SK-N-SH (cell line): ENCODE data around the gene DCAF11. TPM values are rescaled to one million over a fixed set of nuclear protein-coding genes. Genes with fewer than 3 reads are reported as not detected.

ENCODE experiments used
- CTCF ChIA-PET: fragments of 300-600, 350-600 bp; formaldehyde crosslinking; extraction: SDS; loops from one replicate; lab custom pipeline; 2021; lab: Yijun Ruan, JAX
- POLR2A ChIA-PET: fragments of 350-600 bp; sonication (Branson Sonifier 250); formaldehyde crosslinking; extraction: SDS; loops from one replicate; lab custom pipeline; 2020; ENCODE audit warnings: antibody characterized with exemption, inconsistent platforms; lab: Yijun Ruan, JAX
- DNase-seq: peaks from one replicate; pipeline ENCODE4 v3.0.0; 2012
- H2AFZ ChIP-seq: fragments of 200-600 bp; sonication (generic); 2 replicates; pipeline ENCODE4 v1.8.1; 2016; ENCODE audit warnings: antibody characterized with exemption, mild to moderate bottlenecking, low read depth
- H3F3A ChIP-seq: fragments of 200-600 bp; sonication (generic); replicated peaks from 2 replicates; pipeline ENCODE3; 2016; ENCODE audit warnings: antibody characterized with exemption, mild to moderate bottlenecking; ENCODE audit not compliant: insufficient read depth
- H3K27ac ChIP-seq, 2 experiments: fragments of 200-500 bp in 1 of 2; fragments of 200-600 bp in 1 of 2; sonication (Bioruptor generic) in 1 of 2; sonication (generic), shearing (Covaris generic) in 1 of 2; 2 replicates each; pipeline versions ENCODE4 v1.5.1 to v1.6.1; 2014 to 2016; ENCODE audit warnings: low read depth in 2 of 2, inconsistent platforms in 1 of 2, low read length in 1 of 2, mild to moderate bottlenecking in 1 of 2, mixed read lengths in 1 of 2
- H3K27me3 ChIP-seq: fragments of 200-600 bp; sonication (generic), shearing (Covaris generic); 2 replicates; pipeline ENCODE4 v1.6.1; 2016; ENCODE audit warnings: mixed run types; ENCODE audit not compliant: insufficient read depth
- H3K36me3 ChIP-seq, 2 experiments: fragments of 200-500 bp in 1 of 2; fragments of 200-600 bp in 1 of 2; sonication (Bioruptor generic) in 1 of 2; sonication (generic) in 1 of 2; replicated peaks in 1 of 2; 2 replicates each; pipeline versions ENCODE3 to v1.5.1; 2014 to 2016; ENCODE audit warnings: low read length in 1 of 2, mild to moderate bottlenecking in 1 of 2; ENCODE audit not compliant: insufficient read depth in 2 of 2, control insufficient read depth in 1 of 2
- H3K4me1 ChIP-seq, 2 experiments: fragments of 200-500 bp in 1 of 2; fragments of 200-600 bp in 1 of 2; sonication (Bioruptor generic) in 1 of 2; sonication (generic), shearing (Covaris generic) in 1 of 2; 2 replicates each; pipeline versions ENCODE4 v1.5.1 to v1.6.1; 2014 to 2016; ENCODE audit warnings: low read depth in 1 of 2, low read length in 1 of 2, mixed run types in 1 of 2; ENCODE audit not compliant: insufficient read depth in 2 of 2, control insufficient read depth in 1 of 2
- H3K4me2 ChIP-seq: fragments of 200-600 bp; sonication (generic), shearing (Covaris generic); 2 replicates; pipeline ENCODE4 v1.6.1; 2017; ENCODE audit warnings: mixed run types
- H3K4me3 ChIP-seq, 2 experiments: fragments of 200-500 bp in 1 of 2; fragments of 200-600 bp in 1 of 2; sonication (Bioruptor generic) in 1 of 2; sonication (generic), shearing (Covaris generic) in 1 of 2; 2 replicates each; pipeline versions ENCODE4 v1.5.1 to v1.8.1; 2014 to 2016; ENCODE audit warnings: low read depth in 2 of 2, inconsistent platforms in 1 of 2, low read length in 1 of 2, mild to moderate bottlenecking in 1 of 2, mixed read lengths in 1 of 2, moderate library complexity in 1 of 2
- H3K79me2 ChIP-seq: fragments of 200-600 bp; sonication (generic); 2 replicates; pipeline ENCODE4 v1.8.1; 2017; ENCODE audit warnings: mild to moderate bottlenecking; ENCODE audit not compliant: insufficient read depth
- H3K9ac ChIP-seq: fragments of 200-600 bp; sonication (generic); 2 replicates; pipeline ENCODE4 v1.6.1; 2017; ENCODE audit warnings: mixed run types
- H3K9me2 ChIP-seq: fragments of 200-600 bp; sonication (generic); 2 replicates; pipeline ENCODE4 v1.6.1; 2017; ENCODE audit warnings: mixed run types
- H3K9me3 ChIP-seq: fragments of 200-600 bp; sonication (generic); 2 replicates; pipeline ENCODE4 v1.6.1; 2017; ENCODE audit warnings: mixed run types, mild to moderate bottlenecking, moderate library complexity
- H4K20me1 ChIP-seq: fragments of 200-600 bp; sonication (generic); 2 replicates; pipeline ENCODE4 v1.6.1; 2017; ENCODE audit warnings: mild to moderate bottlenecking, mixed run types; ENCODE audit not compliant: insufficient read depth
- ELF1 ChIP-seq: IDR thresholded peaks from 2 replicates; pipeline ENCODE4 v1.4.0; 2012
- FOXJ3 ChIP-seq: sonication (generic); formaldehyde crosslinking; IDR thresholded peaks from 2 replicates; pipeline ENCODE4 v1.5.1; 2020; ENCODE audit warnings: mild to moderate bottlenecking, missing genetic modification reagents
- GABPA ChIP-seq: IDR thresholded peaks from 2 replicates; pipeline ENCODE4 v1.4.0; 2012; ENCODE audit warnings: low read depth, mild to moderate bottlenecking
- GATA2 ChIP-seq: sonication (generic); formaldehyde crosslinking; IDR thresholded peaks from 2 replicates; pipeline ENCODE4 v1.5.0; 2020; ENCODE audit warnings: mild to moderate bottlenecking, missing genetic modification reagents
- MEF2A ChIP-seq: IDR thresholded peaks from 2 replicates; pipeline ENCODE4 v1.4.0; 2012; ENCODE audit warnings: low read depth, borderline replicate concordance
- MXI1 ChIP-seq: IDR thresholded peaks from 2 replicates; pipeline ENCODE4 v1.6.1; 2012; ENCODE audit warnings: mild to moderate bottlenecking, low read depth, low read length, improper control_type of control experiment
- NFIC ChIP-seq: IDR thresholded peaks from 2 replicates; pipeline ENCODE4 v1.4.0; 2012; ENCODE audit warnings: borderline replicate concordance
- POLR2AphosphoS5 ChIP-seq: IDR thresholded peaks from 2 replicates; pipeline ENCODE4 v1.6.1; 2012; ENCODE audit warnings: low read depth, low read length
- RAD21 ChIP-seq: IDR thresholded peaks from 2 replicates; pipeline ENCODE4 v1.6.1; 2012; ENCODE audit warnings: mild to moderate bottlenecking, low read length
- RCOR1 ChIP-seq: fragments of 150-350 bp; IDR thresholded peaks from 2 replicates; pipeline ENCODE4 v1.6.1; 2017; ENCODE audit warnings: antibody characterized with exemption, low read length
- RFX5 ChIP-seq: IDR thresholded peaks from 2 replicates; pipeline ENCODE4 v1.6.1; 2012; ENCODE audit warnings: mild to moderate bottlenecking, improper control_type of control experiment, low read length
- RXRA ChIP-seq: IDR thresholded peaks from 2 replicates; pipeline ENCODE4 v1.4.0; 2012; ENCODE audit warnings: low read depth, mild to moderate bottlenecking, borderline replicate concordance
- SIN3A ChIP-seq: IDR thresholded peaks from 2 replicates; pipeline ENCODE4 v1.6.1; 2012; ENCODE audit warnings: low read depth, mild to moderate bottlenecking, low read length, moderate library complexity, borderline replicate concordance
- TCF12 ChIP-seq: IDR thresholded peaks from 2 replicates; pipeline ENCODE4 v1.4.0; 2012
- YY1 ChIP-seq: IDR thresholded peaks from 2 replicates; pipeline ENCODE4 v1.4.0; 2012; ENCODE audit warnings: low read depth, mild to moderate bottlenecking
- WGBS: methylation state at CpG from one replicate; pipeline ENCODE4 v1.1.6; 2017; ENCODE audit warnings: low lambda C conversion rate; 5-methylcytosine and 5-hydroxymethylcytosine counted together
- polyA plus RNA-seq, 3 experiments: library from polyadenylated mRNA; depleted of rRNA; stranded (reverse); fragments of >200 nt; gene quantifications; 2 replicates each; pipeline ENCODE4 v1.2.3, GENCODE V29; 2012
- TF ChIP-seq, protein P1 (sequence below): fragments of 200-600 bp; sonication (generic); IDR thresholded peaks from 2 replicates; pipeline ENCODE4 v1.6.1; 2017; ENCODE audit warnings: antibody characterized with exemption, mild to moderate bottlenecking, moderate library complexity
- TF ChIP-seq, protein P2 (sequence below): IDR thresholded peaks from 2 replicates; pipeline ENCODE4 v1.4.0; 2012; ENCODE audit warnings: low read depth
- TF ChIP-seq, protein P3 (sequence below): fragments of 150-350 bp; IDR thresholded peaks from 2 replicates; pipeline ENCODE4 v1.6.1; 2016; ENCODE audit warnings: mild to moderate bottlenecking, low read depth, low read length
- TF ChIP-seq, protein P4 (sequence below): fragments of 150-350 bp; IDR thresholded peaks from 2 replicates; pipeline ENCODE4 v1.6.1; 2017; ENCODE audit warnings: antibody characterized with exemption, low read length, low read depth, borderline replicate concordance
- TF ChIP-seq, protein P5 (sequence below): IDR thresholded peaks from 2 replicates; pipeline ENCODE4; 2012
- TF ChIP-seq, protein P6 (sequence below): IDR thresholded peaks from 2 replicates; pipeline ENCODE4 v1.4.0; 2012; ENCODE audit warnings: low read depth, borderline replicate concordance

The DCAF11 gene
- polyA plus RNA-seq, 1 of the 3 experiments (the other 2 are of a cell fraction) = 34.6 TPM

DNA sequence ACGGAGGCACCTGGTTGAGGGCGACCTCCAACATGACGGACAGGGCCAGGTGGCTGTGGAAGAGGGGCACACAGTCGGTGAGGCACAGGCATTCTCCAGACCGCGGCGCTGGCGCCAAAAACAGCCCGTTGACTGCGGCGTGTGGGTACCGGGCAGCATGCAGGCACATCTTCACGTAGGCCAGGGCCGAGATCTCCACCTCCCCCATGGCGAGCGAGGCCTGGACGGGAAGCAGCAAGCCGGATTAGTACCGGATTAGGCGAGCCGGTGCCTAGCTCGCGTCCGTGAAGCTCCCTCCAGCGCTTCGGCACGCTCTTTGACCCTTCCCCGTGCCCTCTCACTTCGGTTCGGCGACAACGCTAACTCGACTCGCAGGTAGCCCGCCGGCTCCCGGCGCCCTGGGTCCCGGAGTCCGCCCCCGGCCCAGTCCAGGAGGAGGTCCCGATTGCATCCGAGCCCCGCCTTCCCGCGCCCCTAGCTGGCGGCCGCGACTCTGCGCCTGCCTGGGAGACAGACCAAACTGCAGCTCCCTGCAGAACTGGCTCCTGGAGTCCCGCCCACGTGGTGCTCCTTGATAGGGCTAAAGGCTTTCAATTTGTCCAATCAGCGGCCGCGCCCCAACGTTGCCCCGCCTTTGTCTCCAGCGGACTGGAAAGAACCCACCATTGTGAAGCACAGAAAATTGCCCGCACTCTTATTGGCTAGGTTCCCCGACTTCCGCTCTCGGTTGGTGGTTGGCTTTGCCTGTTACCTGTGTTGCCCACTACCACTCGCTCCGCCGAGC is 26.7 kb downstream of the DCAF11 start, which contains the start of gene EMC9:
Gene EMC9, minus strand, starts transcription at position 495 of the 784 bp plus-strand sequence. Its CDS starts 287 bp downstream, at position 208.
- POLR2A ChIA-PET = interaction anchor here (0.5 to 1.7 kb wide), 10 partner anchors 10 to 224 kb away, joined by 3 to 12 read pairs (median 4); partner anchors contain the start of genes CARMIL3, DCAF11, IPO4 and NRL
- Histone ChIP-seq H3K4me1 (peaks cover 11 to 42% of the 10 kb centered on the region in 2 experiments; a peak in 3 of 4 replicates), H4K20me1 (no peaks in the 10 kb centered on the region), H3F3A (peaks cover 15% of the 10 kb centered on the region), H3K79me2 (peaks cover 61% of the 10 kb centered on the region), H3K27ac (peak within 1 kb of the TSS; percentile 82 to 98), H3K4me3 (peak within 1 kb of the TSS; percentile 90 to 93), H3K9me3 (no peaks in the 10 kb centered on the region), H3K9ac (peak within 1 kb of the TSS; percentile 81), H3K27me3 (no peaks in the 10 kb centered on the region), H3K9me2 (no peaks in the 10 kb centered on the region), H2AFZ (peak within 1 kb of the TSS; percentile 70), H3K4me2 (peak within 1 kb of the TSS; percentile 97), H3K36me3 (peaks cover 30 to 45% of the 10 kb centered on the region in 2 experiments)
- WGBS = 2% methylated on average over 9 of the region's 65 CpGs
- DNase-seq = peak; percentile 94
- CTCF ChIA-PET = interaction anchor here (1.0 to 1.9 kb wide), 2 partner anchors 20 to 33 kb away, joined by 4 to 5 read pairs; partner anchors contain the start of gene IRF9
- TF ChIP-seq MEF2A (no peak), TCF12 (no peak; the same call in 1 of the 2 replicates), ELF1 (no peak; the same call in 1 of the 2 replicates), FOXJ3 (CRISPR knock-in tag) (no peak), NFIC (no peak), SIN3A (no peak; the same call in 1 of the 2 replicates), GATA2 (CRISPR knock-in tag) (no peak), RAD21 (no peak), RFX5 (peak; percentile 94), RXRA (no peak), RCOR1 (no peak), YY1 (no peak), MXI1 (peak; percentile 52; the same call in 1 of the 2 replicates), GABPA (peak; percentile 42; the same call in 1 of the 2 replicates), POLR2AphosphoS5 (peak; percentile 89)
- TF ChIP-seq, protein P1, sequence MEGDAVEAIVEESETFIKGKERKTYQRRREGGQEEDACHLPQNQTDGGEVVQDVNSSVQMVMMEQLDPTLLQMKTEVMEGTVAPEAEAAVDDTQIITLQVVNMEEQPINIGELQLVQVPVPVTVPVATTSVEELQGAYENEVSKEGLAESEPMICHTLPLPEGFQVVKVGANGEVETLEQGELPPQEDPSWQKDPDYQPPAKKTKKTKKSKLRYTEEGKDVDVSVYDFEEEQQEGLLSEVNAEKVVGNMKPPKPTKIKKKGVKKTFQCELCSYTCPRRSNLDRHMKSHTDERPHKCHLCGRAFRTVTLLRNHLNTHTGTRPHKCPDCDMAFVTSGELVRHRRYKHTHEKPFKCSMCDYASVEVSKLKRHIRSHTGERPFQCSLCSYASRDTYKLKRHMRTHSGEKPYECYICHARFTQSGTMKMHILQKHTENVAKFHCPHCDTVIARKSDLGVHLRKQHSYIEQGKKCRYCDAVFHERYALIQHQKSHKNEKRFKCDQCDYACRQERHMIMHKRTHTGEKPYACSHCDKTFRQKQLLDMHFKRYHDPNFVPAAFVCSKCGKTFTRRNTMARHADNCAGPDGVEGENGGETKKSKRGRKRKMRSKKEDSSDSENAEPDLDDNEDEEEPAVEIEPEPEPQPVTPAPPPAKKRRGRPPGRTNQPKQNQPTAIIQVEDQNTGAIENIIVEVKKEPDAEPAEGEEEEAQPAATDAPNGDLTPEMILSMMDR = peak; percentile 39
- TF ChIP-seq, protein P2, sequence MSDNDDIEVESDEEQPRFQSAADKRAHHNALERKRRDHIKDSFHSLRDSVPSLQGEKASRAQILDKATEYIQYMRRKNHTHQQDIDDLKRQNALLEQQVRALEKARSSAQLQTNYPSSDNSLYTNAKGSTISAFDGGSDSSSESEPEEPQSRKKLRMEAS = no peak; the same call in none of the 2 replicates
- TF ChIP-seq, protein P3, sequence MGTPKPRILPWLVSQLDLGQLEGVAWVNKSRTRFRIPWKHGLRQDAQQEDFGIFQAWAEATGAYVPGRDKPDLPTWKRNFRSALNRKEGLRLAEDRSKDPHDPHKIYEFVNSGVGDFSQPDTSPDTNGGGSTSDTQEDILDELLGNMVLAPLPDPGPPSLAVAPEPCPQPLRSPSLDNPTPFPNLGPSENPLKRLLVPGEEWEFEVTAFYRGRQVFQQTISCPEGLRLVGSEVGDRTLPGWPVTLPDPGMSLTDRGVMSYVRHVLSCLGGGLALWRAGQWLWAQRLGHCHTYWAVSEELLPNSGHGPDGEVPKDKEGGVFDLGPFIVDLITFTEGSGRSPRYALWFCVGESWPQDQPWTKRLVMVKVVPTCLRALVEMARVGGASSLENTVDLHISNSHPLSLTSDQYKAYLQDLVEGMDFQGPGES = peak; percentile 69
- TF ChIP-seq, protein P4, sequence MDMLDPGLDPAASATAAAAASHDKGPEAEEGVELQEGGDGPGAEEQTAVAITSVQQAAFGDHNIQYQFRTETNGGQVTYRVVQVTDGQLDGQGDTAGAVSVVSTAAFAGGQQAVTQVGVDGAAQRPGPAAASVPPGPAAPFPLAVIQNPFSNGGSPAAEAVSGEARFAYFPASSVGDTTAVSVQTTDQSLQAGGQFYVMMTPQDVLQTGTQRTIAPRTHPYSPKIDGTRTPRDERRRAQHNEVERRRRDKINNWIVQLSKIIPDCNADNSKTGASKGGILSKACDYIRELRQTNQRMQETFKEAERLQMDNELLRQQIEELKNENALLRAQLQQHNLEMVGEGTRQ = peak; percentile 32
- TF ChIP-seq, protein P5, sequence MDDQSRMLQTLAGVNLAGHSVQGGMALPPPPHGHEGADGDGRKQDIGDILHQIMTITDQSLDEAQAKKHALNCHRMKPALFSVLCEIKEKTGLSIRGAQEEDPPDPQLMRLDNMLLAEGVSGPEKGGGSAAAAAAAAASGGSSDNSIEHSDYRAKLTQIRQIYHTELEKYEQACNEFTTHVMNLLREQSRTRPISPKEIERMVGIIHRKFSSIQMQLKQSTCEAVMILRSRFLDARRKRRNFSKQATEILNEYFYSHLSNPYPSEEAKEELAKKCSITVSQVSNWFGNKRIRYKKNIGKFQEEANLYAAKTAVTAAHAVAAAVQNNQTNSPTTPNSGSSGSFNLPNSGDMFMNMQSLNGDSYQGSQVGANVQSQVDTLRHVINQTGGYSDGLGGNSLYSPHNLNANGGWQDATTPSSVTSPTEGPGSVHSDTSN = peak; percentile 90
- TF ChIP-seq, protein P6, sequence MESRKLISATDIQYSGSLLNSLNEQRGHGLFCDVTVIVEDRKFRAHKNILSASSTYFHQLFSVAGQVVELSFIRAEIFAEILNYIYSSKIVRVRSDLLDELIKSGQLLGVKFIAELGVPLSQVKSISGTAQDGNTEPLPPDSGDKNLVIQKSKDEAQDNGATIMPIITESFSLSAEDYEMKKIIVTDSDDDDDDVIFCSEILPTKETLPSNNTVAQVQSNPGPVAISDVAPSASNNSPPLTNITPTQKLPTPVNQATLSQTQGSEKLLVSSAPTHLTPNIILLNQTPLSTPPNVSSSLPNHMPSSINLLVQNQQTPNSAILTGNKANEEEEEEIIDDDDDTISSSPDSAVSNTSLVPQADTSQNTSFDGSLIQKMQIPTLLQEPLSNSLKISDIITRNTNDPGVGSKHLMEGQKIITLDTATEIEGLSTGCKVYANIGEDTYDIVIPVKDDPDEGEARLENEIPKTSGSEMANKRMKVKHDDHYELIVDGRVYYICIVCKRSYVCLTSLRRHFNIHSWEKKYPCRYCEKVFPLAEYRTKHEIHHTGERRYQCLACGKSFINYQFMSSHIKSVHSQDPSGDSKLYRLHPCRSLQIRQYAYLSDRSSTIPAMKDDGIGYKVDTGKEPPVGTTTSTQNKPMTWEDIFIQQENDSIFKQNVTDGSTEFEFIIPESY = no peak
